K562 (cell line): Measurements from ENCODE around the gene CTNNA3. TPM values are rescaled to one million over a fixed set of nuclear protein-coding genes. Genes with fewer than 3 reads are reported as not detected.

Experiments
- ATAC-seq: fragments of 200-7000 bp; cut with Tn5 transposase; 3 replicates; pipeline ENCODE4 v1.9.1; 2020; ENCODE audit warnings: moderate library complexity
- BruUV-seq: library from RNA; stranded (reverse); fragments of 400-500 nt; replicated peaks from 2 replicates; lab custom pipeline; 2021; lab: Mats Ljungman, UMichigan
- CTCF ChIA-PET: fragments of 300-600 bp; formaldehyde crosslinking; extraction: SDS; loops from one replicate; lab custom pipeline; 2021; ENCODE audit warnings: low intra/inter-chr PET ratio; lab: Yijun Ruan, JAX
- POLR2A ChIA-PET: fragments of 300-600, 350-650 bp; sonication (Branson Sonifier 250); formaldehyde crosslinking; extraction: SDS; loops from one replicate; lab custom pipeline; 2021; ENCODE audit warnings: antibody characterized with exemption, inconsistent platforms; lab: Yijun Ruan, JAX
- DNase-seq, 4 experiments: peaks; one replicate each; pipeline versions ENCODE4 v3.0.0 to v3.0.0-alpha.2; 2011 to 2018; ENCODE audit warnings: low spot score in 3 of 4, mixed read lengths in 3 of 4; ENCODE audit errors: extremely low read depth in 1 of 4
- FAIRE-seq: peaks from 2 replicates; lab custom pipeline; 2011; peaks lifted over from hg19 to GRCh38; lab: Jason Lieb, UNC
- H2AFZ ChIP-seq: 2 replicates; pipeline ENCODE4 v1.6.0; 2011; ENCODE audit warnings: low read depth, low read length, control low read depth, inconsistent platforms
- H3K27ac ChIP-seq: fragments of 200-600 bp; 3 replicates; pipeline ENCODE4 v1.8.0; 2011; ENCODE audit warnings: low read depth, mild to moderate bottlenecking, control low read depth, inconsistent platforms, low read length, moderate library complexity, mixed read lengths; ENCODE audit errors: extremely low read depth
- H3K27me3 ChIP-seq, 2 experiments: fragments of 300-600 bp in 1 of 2; 2 replicates in 1 of 2; 3 replicates in 1 of 2; pipeline versions ENCODE4 v1.6.0 to v1.8.0; 2011; ENCODE audit warnings: inconsistent platforms in 2 of 2, low read length in 2 of 2, mild to moderate bottlenecking in 1 of 2, mixed read lengths in 1 of 2, moderate library complexity in 1 of 2; ENCODE audit not compliant: control insufficient read depth in 2 of 2, insufficient read depth in 2 of 2
- H3K36me3 ChIP-seq: fragments of 300-600 bp; 3 replicates; pipeline ENCODE4 v1.8.0; 2011; ENCODE audit warnings: mild to moderate bottlenecking, low read length, inconsistent platforms; ENCODE audit not compliant: control insufficient read depth, insufficient read depth
- H3K4me1 ChIP-seq, 2 experiments: fragments of 200-600 bp in 1 of 2; replicated peaks in 1 of 2; 2 replicates in 1 of 2; 3 replicates in 1 of 2; pipeline versions ENCODE4 v1.5.1 to v1.8.0; 2011; ENCODE audit warnings: inconsistent platforms in 2 of 2, low read length in 2 of 2, mild to moderate bottlenecking in 1 of 2, mixed read lengths in 1 of 2, moderate library complexity in 1 of 2; ENCODE audit not compliant: control insufficient read depth in 2 of 2, insufficient read depth in 2 of 2
- H3K4me2 ChIP-seq: 2 replicates; pipeline ENCODE4 v1.6.1; 2011; ENCODE audit warnings: low read length, control low read depth, inconsistent platforms, mixed read lengths; ENCODE audit not compliant: insufficient read depth
- H3K4me3 ChIP-seq: fragments of 200-600 bp; sonication (generic), shearing (Covaris generic); 2 replicates; pipeline ENCODE4 v1.5.1; 2016; ENCODE audit warnings: control low read depth, inconsistent platforms
- H3K79me2 ChIP-seq: fragments of 200-600 bp; 3 replicates; pipeline ENCODE4 v1.8.0; 2011; ENCODE audit warnings: low read length, inconsistent platforms; ENCODE audit not compliant: control insufficient read depth, insufficient read depth
- H3K9ac ChIP-seq, 2 experiments: 2 replicates each; pipeline versions ENCODE4 v1.6.0 to v1.6.1; 2011; ENCODE audit warnings: low read depth in 2 of 2, low read length in 2 of 2, control low read depth in 1 of 2, inconsistent platforms in 1 of 2, mild to moderate bottlenecking in 1 of 2, mixed read lengths in 1 of 2; ENCODE audit not compliant: insufficient read depth in 1 of 2
- H3K9me1 ChIP-seq: one replicate; pipeline ENCODE4 v1.6.0; 2011; ENCODE audit warnings: inconsistent platforms, mild to moderate bottlenecking, low read length, moderate library complexity; ENCODE audit not compliant: control insufficient read depth, insufficient read depth
- H3K9me3 ChIP-seq: replicated peaks from 2 replicates; pipeline ENCODE4 v1.5.1; 2011; ENCODE audit warnings: low read depth, low read length, inconsistent platforms; ENCODE audit not compliant: control insufficient read depth, insufficient read depth
- H4K20me1 ChIP-seq: replicated peaks from 2 replicates; pipeline ENCODE4 v1.6.1; 2011; ENCODE audit warnings: low read length, inconsistent platforms, mixed read lengths; ENCODE audit not compliant: control insufficient read depth, insufficient read depth
- CEBPB ChIP-seq: fragments of 450-650 bp; IDR thresholded peaks from 2 replicates; pipeline ENCODE4 v1.6.1; 2016; ENCODE audit warnings: missing genetic modification characterization, missing compliant biosample characterization
- CHD4 ChIP-seq: fragments of 200-600 bp; sonication (generic); IDR thresholded peaks from 3 replicates; pipeline ENCODE4 v1.6.1; 2012; ENCODE audit warnings: low read depth, mild to moderate bottlenecking, mixed read lengths, low read length, inconsistent platforms; ENCODE audit not compliant: insufficient read depth, insufficient replicate concordance, poor library complexity, severe bottlenecking
- DDX20 ChIP-seq: fragments of 450-650 bp; IDR thresholded peaks from 2 replicates; pipeline ENCODE4 v1.6.1; 2016; ENCODE audit warnings: missing genetic modification characterization, low read depth, mild to moderate bottlenecking, missing compliant biosample characterization, moderate library complexity
- DMBX1 ChIP-seq: fragments of 250-450 bp; sonication (Bioruptor Pico); IDR thresholded peaks from 2 replicates; pipeline ENCODE4 v1.8.0; 2022; ENCODE audit warnings: inconsistent platforms, mild to moderate bottlenecking, moderate library complexity, borderline replicate concordance
- FOXA3 ChIP-seq, 2 experiments: fragments of 450-650 bp in 1 of 2; sonication (generic) in 1 of 2; formaldehyde crosslinking; IDR thresholded peaks in 1 of 2; conservative IDR thresholded peaks in 1 of 2; 2 replicates each; pipeline versions ENCODE4 v1.4.0 to v1.8.0; 2020 to 2022; ENCODE audit warnings: mild to moderate bottlenecking in 2 of 2, missing genetic modification reagents in 1 of 2
- FOXP1 ChIP-seq: sonication (generic); formaldehyde crosslinking; IDR thresholded peaks from 2 replicates; pipeline ENCODE4 v1.8.0; 2022; ENCODE audit warnings: mild to moderate bottlenecking, missing genetic modification reagents
- JUN ChIP-seq, 2 experiments: sonication (generic) in 1 of 2; formaldehyde crosslinking in 1 of 2; IDR thresholded peaks; 2 replicates each; pipeline versions ENCODE4 v1.6.1 to v1.8.0; 2012 to 2022; ENCODE audit warnings: borderline replicate concordance in 2 of 2, mild to moderate bottlenecking in 2 of 2, improper control_type of control experiment in 1 of 2, low read depth in 1 of 2, low read length in 1 of 2, missing genetic modification reagents in 1 of 2
- MTA1 ChIP-seq: fragments of 450-650 bp; IDR thresholded peaks from 2 replicates; pipeline ENCODE4 v1.6.1; 2017; ENCODE audit warnings: borderline replicate concordance
- MTA3 ChIP-seq: fragments of 450-650 bp; formaldehyde crosslinking; IDR thresholded peaks from 2 replicates; pipeline ENCODE4 v1.6.1; 2017; ENCODE audit warnings: mild to moderate bottlenecking, borderline replicate concordance
- MXI1 ChIP-seq: IDR thresholded peaks from 2 replicates; pipeline ENCODE4 v1.6.1; 2011; ENCODE audit warnings: low read depth, mild to moderate bottlenecking, improper control_type of control experiment, low read length
- PHF21A ChIP-seq: fragments of 450-650 bp; IDR thresholded peaks from 2 replicates; pipeline ENCODE4 v1.6.1; 2017; ENCODE audit warnings: low read depth, borderline replicate concordance
- SMAD4 ChIP-seq: fragments of 250-450 bp; sonication (Bioruptor Pico); conservative IDR thresholded peaks from 2 replicates; pipeline ENCODE4 v1.8.0; 2021; ENCODE audit warnings: inconsistent platforms, mild to moderate bottlenecking, moderate library complexity
- TAF9B ChIP-seq: fragments of 450-650 bp; IDR thresholded peaks from 2 replicates; pipeline ENCODE4 v1.6.1; 2018; ENCODE audit warnings: mild to moderate bottlenecking; ENCODE audit not compliant: partially characterized antibody
- WGBS: fragments of 100-300 bp; shearing (Covaris generic); methylation state at CpG from one replicate; pipeline ENCODE4 v1.1.6; 2016; ENCODE audit warnings: low coverage, mixed read lengths; ENCODE audit not compliant: insufficient coverage; ENCODE audit errors: missing lambda C conversion rate; 5-methylcytosine and 5-hydroxymethylcytosine counted together
- in situ Hi-C: fragments of 300-500 bp; cut with MboI; formaldehyde crosslinking; loops from 4 replicates; pipeline ENCODE4 v1.15.0; 2018; ENCODE audit warnings: inconsistent platforms, mixed read lengths
- intact Hi-C: fragments of 100-400 bp; cut with micrococcal nuclease; formaldehyde crosslinking; loops from 2 replicates; pipeline ENCODE4 v1.14.2; 2022
- polyA plus RNA-seq, 8 experiments: library from polyadenylated mRNA; depleted of rRNA in 4 of 8; stranded (reverse) in 5 of 8; unstranded in 3 of 8; fragments of >200 nt; fragmentation: Nextera tagmentation in 2 of 8; fragmentation: Illumina TruSeq in 1 of 8; extraction: Ambion mirVana in 2 of 8; extraction: Trizol in 1 of 8; gene quantifications; 2 replicates each; pipeline versions ENCODE4 v1.2.1 to v1.2.3, GENCODE V29; 2011 to 2014; ENCODE audit warnings: inconsistent platforms in 1 of 8, missing spikeins in 1 of 8
- total RNA-seq, 7 experiments: library from RNA; depleted of rRNA in 6 of 7; stranded (reverse); fragments of >200 nt in 6 of 7; fragmentation: Illumina TruSeq in 2 of 7; extraction: Trizol in 2 of 7; gene quantifications; 2 replicates each; pipeline versions ENCODE4 v1.2.1 to v1.2.3, GENCODE V29; 2011 to 2021; ENCODE audit warnings: low replicate concordance in 1 of 7
- TF ChIP-seq, protein P1 (sequence below): sonication (generic); formaldehyde crosslinking; IDR thresholded peaks from 2 replicates; pipeline ENCODE4 v1.8.1; 2022; ENCODE audit warnings: missing genetic modification reagents
- TF ChIP-seq, protein P2 (sequence below): fragments of 200-800 bp; sonication (Bioruptor generic); IDR thresholded peaks from 2 replicates; pipeline ENCODE4 v1.6.1; 2016; ENCODE audit warnings: missing genetic modification characterization, missing compliant biosample characterization

Gene CTNNA3
- total and polyA plus RNA-seq, 9 of the 15 experiments (the other 6 are each of a cell fraction or from before 2014, with no cell fraction given), result 0.04 TPM; not detected in 8

DNA sequence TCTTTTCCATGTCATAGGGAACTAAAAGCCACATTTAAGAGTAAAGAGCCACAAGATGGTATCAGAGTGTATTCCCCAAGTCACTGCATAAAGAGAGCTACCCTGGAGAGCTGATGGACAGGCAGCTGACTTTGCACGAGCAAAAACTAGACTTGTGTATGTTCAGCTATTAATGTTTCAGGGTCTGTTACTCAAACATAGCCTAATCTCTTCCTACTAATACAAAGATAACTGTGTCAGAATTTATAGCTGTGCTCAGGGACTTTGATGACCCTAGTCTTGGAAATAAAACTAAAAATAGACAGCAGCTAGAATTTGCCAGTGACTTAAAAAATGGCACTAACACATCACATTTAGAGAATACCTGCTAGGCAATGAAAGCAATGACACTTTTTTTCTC lies 815.7 kb downstream of the CTNNA3 start:
- Histone ChIP-seq H3K4me2 (no peak overlapping the region), H3K4me3 (no peak overlapping the region), H3K36me3 (no peaks in the 10 kb centered on the region), H4K20me1 (no peaks in the 10 kb centered on the region), H3K9me1 (no peaks in the 10 kb centered on the region), H3K9me3 (no peaks in the 10 kb centered on the region), H3K4me1 (no peaks in the 10 kb centered on the region), H2AFZ (no peak overlapping the region), H3K9ac (no peak overlapping the region), H3K79me2 (no peaks in the 10 kb centered on the region), H3K27me3 (no peaks in the 10 kb centered on the region), H3K27ac (no peak overlapping the region)
- CTCF ChIA-PET, result no interaction called here
- in situ Hi-C loops, result no loop called here
- no TSS peak for BruUV-seq
- ATAC-seq (no peak), DNase-seq (no peak), FAIRE-seq (no peak)
- TF ChIP-seq, protein P1, sequence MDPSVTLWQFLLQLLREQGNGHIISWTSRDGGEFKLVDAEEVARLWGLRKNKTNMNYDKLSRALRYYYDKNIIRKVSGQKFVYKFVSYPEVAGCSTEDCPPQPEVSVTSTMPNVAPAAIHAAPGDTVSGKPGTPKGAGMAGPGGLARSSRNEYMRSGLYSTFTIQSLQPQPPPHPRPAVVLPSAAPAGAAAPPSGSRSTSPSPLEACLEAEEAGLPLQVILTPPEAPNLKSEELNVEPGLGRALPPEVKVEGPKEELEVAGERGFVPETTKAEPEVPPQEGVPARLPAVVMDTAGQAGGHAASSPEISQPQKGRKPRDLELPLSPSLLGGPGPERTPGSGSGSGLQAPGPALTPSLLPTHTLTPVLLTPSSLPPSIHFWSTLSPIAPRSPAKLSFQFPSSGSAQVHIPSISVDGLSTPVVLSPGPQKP (CRISPR knock-in tag), result no peak
- TF ChIP-seq DDX20 (no peak), DMBX1 (CRISPR knock-in tag) (no peak), JUN (IDR thresholded peaks at IDR 0.05; ENCODE audit: borderline replicate concordance, low read depth, low read length) (no peak), JUN (CRISPR knock-in tag; IDR thresholded peaks at IDR 0.05; ENCODE audit: borderline replicate concordance) (no peak), FOXA3 (CRISPR knock-in tag; conservative IDR thresholded peaks at IDR 0.05 in 1 of 2, IDR thresholded peaks at IDR 0.05 in 1 of 2) (no peak), TAF9B (no peak), FOXP1 (CRISPR knock-in tag) (no peak), CHD4 (no peak), MTA3 (no peak), PHF21A (no peak), CEBPB (tag) (no peak), MXI1 (no peak), MTA1 (no peak), SMAD4 (CRISPR knock-in tag) (no peak)
- TF ChIP-seq, protein P2, sequence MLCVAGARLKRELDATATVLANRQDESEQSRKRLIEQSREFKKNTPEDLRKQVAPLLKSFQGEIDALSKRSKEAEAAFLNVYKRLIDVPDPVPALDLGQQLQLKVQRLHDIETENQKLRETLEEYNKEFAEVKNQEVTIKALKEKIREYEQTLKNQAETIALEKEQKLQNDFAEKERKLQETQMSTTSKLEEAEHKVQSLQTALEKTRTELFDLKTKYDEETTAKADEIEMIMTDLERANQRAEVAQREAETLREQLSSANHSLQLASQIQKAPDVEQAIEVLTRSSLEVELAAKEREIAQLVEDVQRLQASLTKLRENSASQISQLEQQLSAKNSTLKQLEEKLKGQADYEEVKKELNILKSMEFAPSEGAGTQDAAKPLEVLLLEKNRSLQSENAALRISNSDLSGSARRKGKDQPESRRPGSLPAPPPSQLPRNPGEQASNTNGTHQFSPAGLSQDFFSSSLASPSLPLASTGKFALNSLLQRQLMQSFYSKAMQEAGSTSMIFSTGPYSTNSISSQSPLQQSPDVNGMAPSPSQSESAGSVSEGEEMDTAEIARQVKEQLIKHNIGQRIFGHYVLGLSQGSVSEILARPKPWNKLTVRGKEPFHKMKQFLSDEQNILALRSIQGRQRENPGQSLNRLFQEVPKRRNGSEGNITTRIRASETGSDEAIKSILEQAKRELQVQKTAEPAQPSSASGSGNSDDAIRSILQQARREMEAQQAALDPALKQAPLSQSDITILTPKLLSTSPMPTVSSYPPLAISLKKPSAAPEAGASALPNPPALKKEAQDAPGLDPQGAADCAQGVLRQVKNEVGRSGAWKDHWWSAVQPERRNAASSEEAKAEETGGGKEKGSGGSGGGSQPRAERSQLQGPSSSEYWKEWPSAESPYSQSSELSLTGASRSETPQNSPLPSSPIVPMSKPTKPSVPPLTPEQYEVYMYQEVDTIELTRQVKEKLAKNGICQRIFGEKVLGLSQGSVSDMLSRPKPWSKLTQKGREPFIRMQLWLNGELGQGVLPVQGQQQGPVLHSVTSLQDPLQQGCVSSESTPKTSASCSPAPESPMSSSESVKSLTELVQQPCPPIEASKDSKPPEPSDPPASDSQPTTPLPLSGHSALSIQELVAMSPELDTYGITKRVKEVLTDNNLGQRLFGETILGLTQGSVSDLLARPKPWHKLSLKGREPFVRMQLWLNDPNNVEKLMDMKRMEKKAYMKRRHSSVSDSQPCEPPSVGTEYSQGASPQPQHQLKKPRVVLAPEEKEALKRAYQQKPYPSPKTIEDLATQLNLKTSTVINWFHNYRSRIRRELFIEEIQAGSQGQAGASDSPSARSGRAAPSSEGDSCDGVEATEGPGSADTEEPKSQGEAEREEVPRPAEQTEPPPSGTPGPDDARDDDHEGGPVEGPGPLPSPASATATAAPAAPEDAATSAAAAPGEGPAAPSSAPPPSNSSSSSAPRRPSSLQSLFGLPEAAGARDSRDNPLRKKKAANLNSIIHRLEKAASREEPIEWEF (CRISPR knock-in tag), result no peak
- intact Hi-C loops, result no loop called here
- POLR2A ChIA-PET, result no interaction called here
- WGBS, result 0% methylated on average over 1 of the region's 1 CpG
